ENCODE data around the gene MCCC1.
A peak's percentile ranks its signal among the peaks of the same experiment; 100 is the strongest.

Gene MCCC1

GRCh38 chr3:182979674-182980191 is 119.6 kb downstream of the MCCC1 start:
- peak; percentile 53 for DNase-seq

- peak; percentile 46 for DNase-seq
Observed at GRCh38 chr3:182979103-182979673, 120.1 kb downstream of the MCCC1 start.

- no peak for DNase-seq
Observed at GRCh38 chr3:182978387-182978786, 120.9 kb downstream of the MCCC1 start.

- no peak for DNase-seq
Observed at GRCh38 chr3:182973047-182973446, 126.2 kb downstream of the MCCC1 start.

GRCh38 chr3:182972387-182972786 is 126.9 kb downstream of the MCCC1 start:
- DNase-seq: no peak

GRCh38 chr3:182971637-182972036 is 127.7 kb downstream of the MCCC1 start:
- DNase-seq: no peak

GRCh38 chr3:182970811-182971418 is 128.4 kb downstream of the MCCC1 start:
- DNase-seq: no peak

GRCh38 chr3:182969853-182970252 is 129.4 kb downstream of the MCCC1 start:
- DNase-seq: no peak

GRCh38 chr3:182969277-182969676 is 130.0 kb downstream of the MCCC1 start:
- no peak for DNase-seq

GRCh38 chr3:182967218-182968204 is 131.8 kb downstream of the MCCC1 start:
- DNase-seq: no peak

GRCh38 chr3:182965861-182966366 is 133.4 kb downstream of the MCCC1 start:
- no peak for DNase-seq

All from DMS53 (cell line).